ENCODE results near the gene FEM1B.

DNA sequence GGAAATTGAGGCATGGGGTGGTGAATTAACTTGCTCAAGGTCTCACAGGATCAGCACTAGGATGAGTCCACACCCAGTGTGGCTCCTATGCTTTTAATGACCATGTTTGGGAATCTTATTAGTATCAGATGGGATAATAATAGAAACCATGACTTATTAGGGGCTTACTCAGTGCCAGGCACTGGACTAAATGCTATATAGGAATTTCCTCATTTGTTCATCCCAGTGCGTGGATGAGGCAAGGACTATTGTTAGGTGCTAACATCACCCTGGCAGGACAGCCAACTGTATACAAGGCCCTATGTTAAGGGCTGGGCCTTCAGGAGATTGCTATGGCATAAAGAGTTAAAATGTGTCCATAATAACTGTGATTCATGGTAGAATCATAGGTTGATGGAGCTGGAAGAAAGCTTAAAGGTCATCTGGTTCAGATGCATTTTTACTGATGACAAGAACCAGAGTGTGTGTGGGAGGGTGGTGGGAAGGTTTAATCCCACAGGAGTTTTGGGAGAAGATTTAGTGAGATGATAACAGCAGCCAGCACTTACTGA lies 4.7 kb upstream of the FEM1B start:
- no peak for TF ChIP-seq POLR2AphosphoS5 (IDR thresholded peaks at IDR 0.05; ENCODE audit: low read depth, low read length)
- TF ChIP-seq POU2F2 (IDR thresholded peaks at IDR 0.05; ENCODE audit: low read depth, low read length) = no peak
